Measurements from ENCODE around the gene CALY.

DNA sequence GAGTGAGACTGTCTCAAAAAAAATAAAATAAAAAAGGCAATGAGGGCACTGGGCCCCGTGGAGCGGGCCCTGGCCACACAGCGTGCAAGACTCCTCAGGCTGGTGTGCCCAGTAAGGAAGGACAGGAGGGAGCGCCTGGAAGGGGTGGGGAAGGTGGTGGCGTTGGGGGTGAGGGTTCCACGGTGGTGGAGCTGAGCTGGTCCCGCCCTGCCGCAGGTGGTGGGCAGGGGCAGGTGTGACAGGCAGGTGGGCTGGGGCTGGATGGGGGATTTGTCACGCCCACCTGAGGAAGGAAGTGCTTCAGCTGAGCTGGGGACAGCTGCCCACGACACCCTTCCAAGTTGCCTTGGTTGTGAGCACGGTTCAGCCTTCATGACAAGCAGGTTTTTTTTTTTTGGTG lies 9.7 kb upstream of the CALY start:
- no peak for TF ChIP-seq EZH2 (IDR thresholded peaks at IDR 0.05; ENCODE audit: borderline replicate concordance, low read length)
- no peak for TF ChIP-seq CTCF (conservative IDR thresholded peaks at IDR 0.05 in 1 of 2, IDR thresholded peaks at IDR 0.05 in 1 of 2; ENCODE audit: extremely low read depth in 1 of 2, insufficient read depth in 1 of 2, low read depth in 1 of 2, low read length in 2 of 2)
